Spleen (tissue), 7 donors: ENCODE data around the gene THAP8.

ENCODE experiments used
- POLR2A ChIP-seq, 3 donors: fragments of 450-650 bp; IDR thresholded peaks; one replicate each; pipeline ENCODE4 v1.5.1; 2017; ENCODE audit warnings: antibody characterized with exemption in 3 of 3, mild to moderate bottlenecking in 1 of 3
- POLR2AphosphoS5 ChIP-seq, 3 donors: sonication (generic); formaldehyde crosslinking; IDR thresholded peaks; one replicate each; pipeline ENCODE4 v1.5.1; 2017; ENCODE audit warnings: antibody characterized with exemption in 3 of 3
- TF ChIP-seq, protein P1 (sequence below), 11 experiments: fragments of 200-600 bp in 7 of 11; fragments of 450-650 bp in 4 of 11; sonication (generic) in 4 of 11; IDR thresholded peaks in 8 of 11; conservative IDR thresholded peaks in 3 of 11; 1 replicate in 7 of 11; 2 replicates in 4 of 11; pipeline versions ENCODE4 v1.4.0 to v1.8.0; 2016 to 2021; ENCODE audit warnings: antibody characterized with exemption in 11 of 11, inconsistent platforms in 4 of 11, mild to moderate bottlenecking in 1 of 11
- donor health status: DM: no; HTN: no; CAD: no; lungs with moderate emphysema.
- donor health status: DM: no; HTN: no; CAD: no.
- donor health status: DM: no; HTN: no; CAD: no.

- TF ChIP-seq POLR2A (IDR thresholded peaks at IDR 0.05) (no peak), POLR2AphosphoS5 (IDR thresholded peaks at IDR 0.05) (no peak)
- TF ChIP-seq, protein P1, sequence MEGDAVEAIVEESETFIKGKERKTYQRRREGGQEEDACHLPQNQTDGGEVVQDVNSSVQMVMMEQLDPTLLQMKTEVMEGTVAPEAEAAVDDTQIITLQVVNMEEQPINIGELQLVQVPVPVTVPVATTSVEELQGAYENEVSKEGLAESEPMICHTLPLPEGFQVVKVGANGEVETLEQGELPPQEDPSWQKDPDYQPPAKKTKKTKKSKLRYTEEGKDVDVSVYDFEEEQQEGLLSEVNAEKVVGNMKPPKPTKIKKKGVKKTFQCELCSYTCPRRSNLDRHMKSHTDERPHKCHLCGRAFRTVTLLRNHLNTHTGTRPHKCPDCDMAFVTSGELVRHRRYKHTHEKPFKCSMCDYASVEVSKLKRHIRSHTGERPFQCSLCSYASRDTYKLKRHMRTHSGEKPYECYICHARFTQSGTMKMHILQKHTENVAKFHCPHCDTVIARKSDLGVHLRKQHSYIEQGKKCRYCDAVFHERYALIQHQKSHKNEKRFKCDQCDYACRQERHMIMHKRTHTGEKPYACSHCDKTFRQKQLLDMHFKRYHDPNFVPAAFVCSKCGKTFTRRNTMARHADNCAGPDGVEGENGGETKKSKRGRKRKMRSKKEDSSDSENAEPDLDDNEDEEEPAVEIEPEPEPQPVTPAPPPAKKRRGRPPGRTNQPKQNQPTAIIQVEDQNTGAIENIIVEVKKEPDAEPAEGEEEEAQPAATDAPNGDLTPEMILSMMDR (IDR thresholded peaks at IDR 0.05 in 8 of 11, conservative IDR thresholded peaks at IDR 0.05 in 3 of 11), result no peak
These were observed 32.2 kb upstream of the THAP8 start for GRCh38 chr19:36086326-36086725.
